Measurements from ENCODE around the gene WDR48.

GRCh38 chr3:39051649-39052561, at the start of gene WDR48, which contains the start of gene SCN11A:
- TF ChIP-seq, protein P1, sequence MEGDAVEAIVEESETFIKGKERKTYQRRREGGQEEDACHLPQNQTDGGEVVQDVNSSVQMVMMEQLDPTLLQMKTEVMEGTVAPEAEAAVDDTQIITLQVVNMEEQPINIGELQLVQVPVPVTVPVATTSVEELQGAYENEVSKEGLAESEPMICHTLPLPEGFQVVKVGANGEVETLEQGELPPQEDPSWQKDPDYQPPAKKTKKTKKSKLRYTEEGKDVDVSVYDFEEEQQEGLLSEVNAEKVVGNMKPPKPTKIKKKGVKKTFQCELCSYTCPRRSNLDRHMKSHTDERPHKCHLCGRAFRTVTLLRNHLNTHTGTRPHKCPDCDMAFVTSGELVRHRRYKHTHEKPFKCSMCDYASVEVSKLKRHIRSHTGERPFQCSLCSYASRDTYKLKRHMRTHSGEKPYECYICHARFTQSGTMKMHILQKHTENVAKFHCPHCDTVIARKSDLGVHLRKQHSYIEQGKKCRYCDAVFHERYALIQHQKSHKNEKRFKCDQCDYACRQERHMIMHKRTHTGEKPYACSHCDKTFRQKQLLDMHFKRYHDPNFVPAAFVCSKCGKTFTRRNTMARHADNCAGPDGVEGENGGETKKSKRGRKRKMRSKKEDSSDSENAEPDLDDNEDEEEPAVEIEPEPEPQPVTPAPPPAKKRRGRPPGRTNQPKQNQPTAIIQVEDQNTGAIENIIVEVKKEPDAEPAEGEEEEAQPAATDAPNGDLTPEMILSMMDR (IDR thresholded peaks at IDR 0.05), result no peak
- TF ChIP-seq POLR2A (IDR thresholded peaks at IDR 0.05), result peak; percentile 78 to 94 (median 93)
